ENCODE measurements around the gene CDT1.
A peak's percentile ranks its signal among the peaks of the same experiment; 100 is the strongest.

CDT1 gene

GRCh38 chr16:88836791-88837190 is 33.2 kb downstream of the CDT1 start:
- no peak for DNase-seq (ENCODE audit: low read depth)

DNA sequence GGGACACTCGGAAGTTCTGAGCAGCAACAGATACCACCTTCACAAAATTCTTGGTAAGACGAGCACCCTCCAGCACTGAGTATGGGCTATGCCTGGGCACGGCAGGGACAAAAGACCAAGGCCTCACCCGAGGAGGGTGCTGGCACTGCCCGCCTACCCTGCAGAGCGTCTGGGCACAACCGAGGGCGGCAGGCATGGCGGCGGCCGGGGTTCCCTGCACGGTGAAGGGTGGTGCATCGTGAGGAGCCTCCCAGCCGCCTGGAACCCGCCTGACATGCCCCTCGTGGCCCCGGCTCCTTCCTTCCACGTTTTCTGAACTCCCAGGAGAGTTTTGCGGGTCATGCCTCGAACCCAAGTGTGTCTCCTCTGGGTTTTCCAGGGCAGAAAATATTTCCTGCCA is 34.2 kb downstream of the CDT1 start:
- DNase-seq (ENCODE audit: low read depth), result no peak

GRCh38 chr16:88838566-88838965 is 35.0 kb downstream of the CDT1 start:
- DNase-seq (ENCODE audit: low read depth), result no peak

DNA sequence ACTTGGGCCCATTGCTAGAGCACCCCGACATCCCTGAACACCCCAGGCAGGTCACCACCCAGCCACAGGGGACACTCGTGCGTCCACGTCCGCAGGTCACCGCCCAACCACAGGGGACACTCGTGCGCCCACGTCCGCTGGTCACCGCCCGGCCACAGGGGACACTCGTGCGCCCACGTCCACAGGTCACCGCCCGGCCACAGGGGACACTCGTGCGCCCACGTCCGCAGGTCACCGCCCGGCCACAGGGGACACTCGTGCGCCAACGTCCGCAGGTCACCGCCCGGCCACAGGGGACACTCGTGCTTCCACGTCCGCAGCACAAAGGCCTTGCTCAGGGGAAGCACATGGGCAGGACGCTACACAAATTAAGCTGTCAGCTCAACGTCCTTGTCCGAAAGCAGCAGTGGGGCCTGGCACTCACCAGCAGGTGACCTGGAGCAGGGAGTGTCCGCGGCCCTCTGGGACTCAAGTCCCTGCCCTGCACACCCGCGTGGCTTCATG is 35.5 kb downstream of the CDT1 start:
- DNase-seq (ENCODE audit: low read depth), result no peak

GRCh38 chr16:88839745-88840599 is 36.4 kb downstream of the CDT1 start:
- no peak for DNase-seq (ENCODE audit: low read depth)

- DNase-seq (ENCODE audit: low read depth), result no peak
These were observed 37.1 kb downstream of the CDT1 start for GRCh38 chr16:88840600-88841215.

GRCh38 chr16:88841521-88842307 is 38.1 kb downstream of the CDT1 start:
- DNase-seq (ENCODE audit: low read depth), result no peak

- no peak for DNase-seq (ENCODE audit: low read depth)
These were observed 38.7 kb downstream of the CDT1 start for GRCh38 chr16:88842308-88842756.

DNA sequence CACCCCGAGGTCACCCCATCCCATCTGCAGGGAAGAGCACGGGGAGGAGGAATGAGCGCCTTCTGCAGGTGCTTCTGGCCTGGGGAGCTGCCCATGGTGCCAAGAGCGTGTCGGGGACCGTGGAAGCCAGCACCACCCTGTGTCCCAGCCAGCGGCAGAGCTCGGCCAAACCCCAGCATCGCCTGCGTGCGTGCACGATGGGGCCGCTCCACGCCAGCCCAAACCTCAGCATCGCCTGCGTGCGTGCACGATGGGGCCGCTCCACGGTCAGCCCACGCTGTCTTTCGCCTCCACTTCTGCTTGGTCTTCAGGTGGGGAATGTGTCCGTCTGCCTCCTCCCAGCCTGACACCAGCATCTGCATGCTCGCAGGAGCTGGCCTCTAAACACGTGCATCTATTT is 39.2 kb downstream of the CDT1 start:
- DNase-seq (ENCODE audit: low read depth), result no peak

DNA sequence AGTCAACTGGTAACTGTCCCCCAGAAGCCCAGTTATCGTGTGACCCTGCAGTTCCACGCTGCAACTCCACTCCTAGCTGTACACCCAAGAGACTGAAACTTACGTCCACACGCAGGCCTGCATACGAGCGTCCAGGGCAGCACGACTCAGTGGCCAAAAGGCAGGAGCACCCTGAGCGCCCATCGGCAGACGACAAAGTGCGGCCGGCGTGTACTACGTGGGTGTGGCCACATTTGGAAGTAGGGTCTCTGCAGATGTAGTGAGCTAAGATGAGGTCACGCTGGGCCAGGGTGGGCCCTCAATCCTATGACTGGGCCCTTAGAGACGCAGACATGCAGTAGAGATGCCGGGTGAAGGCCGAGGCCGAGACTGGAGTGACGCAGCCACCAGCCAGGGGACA is 39.7 kb downstream of the CDT1 start:
- DNase-seq (ENCODE audit: low read depth), result no peak

GRCh38 chr16:88844419-88845036 is 40.9 kb downstream of the CDT1 start:
- no peak for DNase-seq (ENCODE audit: low read depth)

DNA sequence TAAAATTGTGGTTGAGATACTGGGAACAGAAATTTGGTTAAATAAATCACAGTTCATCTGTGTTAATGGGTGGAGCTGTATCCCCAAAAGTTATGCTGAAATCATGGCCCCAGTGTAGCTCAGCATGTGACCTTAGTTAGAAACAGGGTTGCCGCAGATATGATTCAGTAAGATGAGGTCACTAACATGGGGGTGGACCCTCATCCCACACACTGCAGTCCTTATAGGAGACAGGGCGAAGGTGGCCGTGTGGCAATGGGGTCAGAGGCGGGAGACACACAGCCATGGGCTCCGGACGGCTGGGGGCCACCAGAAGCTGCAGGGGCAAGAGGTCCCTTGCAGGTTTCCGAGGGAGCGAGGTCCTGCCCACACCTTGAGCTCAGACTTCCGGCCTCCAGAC is 42.5 kb downstream of the CDT1 start:
- DNase-seq (ENCODE audit: low read depth), result peak; percentile 54

DNA sequence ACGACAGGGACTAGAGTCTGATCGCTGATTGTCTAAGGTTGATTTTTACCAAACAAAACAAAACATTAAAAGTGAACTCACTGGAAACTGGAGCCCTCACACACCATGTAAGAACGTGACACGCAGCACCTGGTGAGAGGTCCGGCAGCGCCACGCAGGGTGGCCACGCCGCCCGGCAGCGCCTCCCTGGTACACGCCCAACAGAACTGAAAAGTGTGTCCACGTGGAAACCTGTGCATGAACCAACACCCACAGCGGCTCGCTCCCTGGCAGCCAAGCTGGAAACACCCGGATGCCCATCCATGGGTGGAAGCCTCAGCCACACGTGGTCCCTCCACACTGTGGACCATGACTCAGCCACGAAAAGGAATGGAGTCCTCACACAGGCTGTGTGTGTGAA is 44.1 kb downstream of the CDT1 start:
- no peak for DNase-seq (ENCODE audit: low read depth)

DNA sequence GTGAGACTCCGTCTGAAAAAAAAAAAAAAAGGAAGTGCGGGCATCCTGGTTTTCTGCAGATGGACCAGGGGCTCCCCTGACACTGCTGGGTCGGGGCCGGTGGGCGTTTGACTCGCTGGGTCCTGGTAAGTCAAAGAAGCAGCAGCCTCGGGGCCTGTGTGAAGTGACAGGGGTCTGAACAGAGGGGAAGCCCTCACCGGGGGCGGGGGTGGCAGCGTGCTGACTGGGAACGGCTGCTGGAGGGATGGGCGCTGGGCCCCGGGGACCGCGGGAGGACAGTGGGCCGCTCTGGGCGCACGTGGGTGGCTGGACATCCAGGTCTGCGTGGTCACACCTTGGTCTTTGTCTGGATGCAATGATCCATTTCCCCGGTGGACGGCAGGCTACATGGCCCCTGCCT is 45.0 kb downstream of the CDT1 start:
- DNase-seq (ENCODE audit: low read depth), result no peak

DNA sequence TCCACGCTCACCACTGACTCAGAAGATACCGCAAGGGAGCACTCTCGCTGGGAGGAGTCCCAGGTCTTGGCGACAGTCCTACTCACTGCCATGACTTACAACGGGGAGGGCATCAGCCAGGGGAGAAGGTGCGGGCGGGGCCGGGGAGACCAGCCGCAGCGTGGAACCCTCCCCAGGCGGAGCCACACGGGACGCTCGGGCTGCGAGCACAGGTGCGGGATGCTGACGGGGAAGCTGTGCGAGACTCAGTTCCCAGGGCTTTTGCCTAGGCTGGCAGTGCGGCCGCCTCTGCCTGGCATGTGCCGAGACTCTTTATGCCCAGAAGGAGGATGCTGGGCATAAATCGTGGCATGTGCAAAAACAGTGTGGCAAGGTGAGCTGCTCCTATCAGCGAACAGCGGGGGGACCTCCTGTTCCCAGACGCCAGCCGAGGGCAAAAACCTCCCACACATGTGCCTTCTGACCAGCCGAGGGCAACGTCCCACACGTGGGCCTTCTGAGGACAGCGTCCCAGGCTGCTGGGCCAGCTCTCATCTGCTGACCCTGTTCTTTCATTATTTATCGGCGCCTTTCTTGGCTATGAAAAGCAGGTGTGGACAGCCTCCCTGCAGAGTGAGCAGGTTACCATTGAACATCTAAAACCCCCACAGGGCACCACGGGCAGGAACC is 47.1 kb downstream of the CDT1 start:
- no peak for DNase-seq (ENCODE audit: low read depth)

GRCh38 chr16:88851616-88852015 is 48.0 kb downstream of the CDT1 start:
- no peak for DNase-seq (ENCODE audit: low read depth)

DNA sequence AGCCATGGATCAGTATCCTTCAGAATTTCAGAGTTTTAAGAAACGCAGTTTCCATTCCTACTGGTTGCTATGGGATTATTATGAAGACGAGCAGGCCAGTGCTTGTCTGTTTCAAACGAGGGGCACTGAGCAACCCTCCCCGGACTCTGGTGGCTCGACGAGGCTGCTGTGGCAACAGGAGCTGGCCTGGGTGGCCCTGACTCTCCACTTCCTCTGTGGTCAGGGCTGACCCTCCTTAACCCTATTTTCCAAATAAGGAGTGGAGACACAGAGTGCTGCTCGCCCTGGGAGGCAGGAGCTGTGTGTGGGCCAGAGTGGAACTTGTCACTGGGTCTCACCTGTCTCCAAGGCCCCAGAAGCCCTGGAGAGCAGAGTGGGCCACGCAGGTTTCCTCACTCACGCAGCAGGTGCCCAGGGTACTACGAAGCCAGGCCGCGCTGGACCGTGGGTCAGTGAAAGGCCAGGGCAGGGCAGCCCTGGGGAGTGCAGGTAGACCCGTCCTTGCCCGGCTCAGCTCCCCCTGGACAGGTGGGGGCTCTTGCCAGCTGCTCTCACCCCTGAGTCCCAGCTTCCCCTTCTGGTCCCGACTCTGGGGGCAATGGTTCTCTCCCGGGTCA is 49.8 kb downstream of the CDT1 start:
- DNase-seq (ENCODE audit: low read depth), result no peak

- DNase-seq (ENCODE audit: low read depth), result no peak
These were observed 50.9 kb downstream of the CDT1 start for GRCh38 chr16:88854306-88855111.

DNA sequence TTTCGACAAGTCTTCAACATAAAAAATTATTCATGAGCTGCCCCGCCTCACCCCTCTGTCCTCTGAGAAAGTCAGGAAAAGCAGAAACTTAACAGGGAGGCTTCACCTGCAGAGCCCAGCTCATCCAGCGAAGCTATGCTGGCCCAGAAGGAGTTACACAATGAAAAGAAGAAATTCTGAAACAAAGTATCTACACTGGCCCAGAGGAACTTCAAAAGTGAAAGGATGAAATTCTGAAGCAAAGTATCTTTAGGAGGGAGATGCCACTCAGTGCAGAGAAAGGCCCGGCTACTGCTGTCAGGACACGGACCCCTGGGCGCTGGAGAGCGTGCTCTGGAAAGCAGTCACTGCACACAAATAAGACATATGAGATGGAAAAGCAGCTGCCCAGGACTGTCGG is 51.6 kb downstream of the CDT1 start:
- no peak for DNase-seq (ENCODE audit: low read depth)

DNA sequence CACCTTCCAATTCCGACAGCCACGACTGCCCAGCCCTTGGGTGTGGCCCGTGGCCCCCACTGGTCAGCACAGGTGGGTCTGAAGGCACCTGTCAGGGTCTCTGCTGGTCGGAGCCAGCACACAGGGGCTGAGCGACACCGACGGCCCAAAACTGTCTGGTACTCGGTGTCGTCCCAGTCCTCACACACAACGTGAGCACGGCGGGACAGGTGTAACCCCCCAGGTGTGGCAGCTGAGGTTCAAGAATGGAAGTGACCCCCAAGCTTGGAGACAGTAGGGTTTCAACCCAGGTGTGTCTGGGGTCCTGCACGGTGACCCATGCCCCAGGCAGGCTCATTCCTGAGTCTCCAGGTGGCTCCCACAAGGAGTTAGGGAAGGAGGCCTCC is 52.1 kb downstream of the CDT1 start:
- DNase-seq (ENCODE audit: low read depth), result no peak

Measured in ELR (cell line).